Testis (tissue), 2 donors: ENCODE data around the gene DOK5.

ENCODE experiments used
- CTCF ChIP-seq, 3 experiments: fragments of 450-650 bp in 2 of 3; fragments of 200-600 bp in 1 of 3; sonication (generic) in 1 of 3; IDR thresholded peaks; one replicate each; pipeline ENCODE4 v1.5.1; 2016 to 2019; ENCODE audit warnings: antibody characterized with exemption in 3 of 3, mild to moderate bottlenecking in 2 of 3, moderate library complexity in 1 of 3
- POLR2A ChIP-seq: fragments of 450-650 bp; IDR thresholded peaks from one replicate; pipeline ENCODE4 v1.6.1; 2017; ENCODE audit warnings: antibody characterized with exemption, mild to moderate bottlenecking, moderate library complexity

DNA sequence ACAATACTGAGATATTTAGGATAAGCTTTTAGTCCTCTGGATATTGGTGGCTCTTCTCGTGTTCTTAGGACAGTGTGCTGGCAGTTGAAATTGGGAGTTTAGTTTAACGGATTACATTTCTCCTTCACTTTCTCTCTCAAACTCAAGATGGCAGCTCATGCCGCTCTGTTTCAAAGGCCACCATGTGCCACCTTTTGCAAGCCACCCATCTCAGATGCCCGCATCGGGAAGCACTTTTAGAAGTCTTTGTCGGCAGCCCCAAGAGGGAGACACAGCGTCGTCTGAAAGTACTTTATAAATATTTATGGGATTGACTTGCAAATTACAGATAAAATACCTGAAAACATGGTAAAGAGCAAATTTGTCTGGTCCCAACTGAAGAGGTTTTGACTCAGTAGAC is 73.5 kb downstream of the DOK5 start:
- TF ChIP-seq CTCF (IDR thresholded peaks at IDR 0.05) (no peak), POLR2A (no peak)
